H1 (cell line): ENCODE measurements around the gene IRF3. TPM values are rescaled to one million over a fixed set of nuclear protein-coding genes. Genes with fewer than 3 reads are reported as not detected.

Experiments used
- CTCF ChIA-PET: fragments of 300-600 bp; sonication (Branson Sonifier 250); formaldehyde crosslinking; loops from one replicate; lab custom pipeline; 2021; ENCODE audit not compliant: partially characterized antibody; lab: Charles Lee
- POLR2A ChIA-PET: fragments of 300-600 bp; sonication (Branson Sonifier 250); formaldehyde crosslinking; loops from one replicate; lab custom pipeline; 2021; ENCODE audit warnings: inconsistent platforms; ENCODE audit not compliant: partially characterized antibody; lab: Charles Lee
- DNase-seq, 2 experiments: peaks; one replicate each; pipeline versions ENCODE4 v3.0.0 to v3.0.0-alpha.2; 2010 to 2022; ENCODE audit warnings: low spot score in 2 of 2, low read depth in 1 of 2, mixed read lengths in 1 of 2
- FAIRE-seq: peaks from 2 replicates; lab custom pipeline; 2011; peaks lifted over from hg19 to GRCh38; lab: Jason Lieb, UNC
- H2AFZ ChIP-seq: 2 replicates; pipeline ENCODE4 v1.8.1; 2012; ENCODE audit warnings: low read length, inconsistent platforms
- H2AK5ac ChIP-seq: 2 replicates; pipeline ENCODE4 v1.6.1; 2013; ENCODE audit warnings: low read depth, low read length
- H2BK120ac ChIP-seq: replicated peaks from 2 replicates; pipeline ENCODE3; 2013; ENCODE audit warnings: low read depth, low read length, inconsistent platforms
- H2BK12ac ChIP-seq: 2 replicates; pipeline ENCODE4 v1.6.1; 2013; ENCODE audit warnings: low read depth, low read length
- H2BK15ac ChIP-seq: 2 replicates; pipeline ENCODE4 v1.6.1; 2013; ENCODE audit warnings: low read length
- H2BK20ac ChIP-seq: 2 replicates; pipeline ENCODE4 v1.6.1; 2013; ENCODE audit warnings: low read length
- H2BK5ac ChIP-seq: 2 replicates; pipeline ENCODE4 v1.6.1; 2013; ENCODE audit warnings: low read depth, low read length
- H3K14ac ChIP-seq: 2 replicates; pipeline ENCODE4 v1.6.1; 2013; ENCODE audit warnings: inconsistent platforms; ENCODE audit not compliant: insufficient read length
- H3K18ac ChIP-seq: 2 replicates; pipeline ENCODE4 v1.6.1; 2013; ENCODE audit warnings: low read length; ENCODE audit errors: extremely low read depth
- H3K23ac ChIP-seq: 2 replicates; pipeline ENCODE4 v1.6.1; 2013; ENCODE audit warnings: inconsistent platforms; ENCODE audit not compliant: insufficient read length
- H3K23me2 ChIP-seq: 2 replicates; pipeline ENCODE4 v1.6.1; 2013; ENCODE audit warnings: low read depth, low read length
- H3K27ac ChIP-seq: 2 replicates; pipeline ENCODE4 v1.6.1; 2011; ENCODE audit warnings: low read depth, low read length, inconsistent platforms
- H3K27me3 ChIP-seq, 4 experiments: replicated peaks in 1 of 4; 1 replicate in 1 of 4; 2 replicates in 3 of 4; pipeline versions ENCODE4 v1.6.1 to v1.8.1; 2011 to 2013; ENCODE audit warnings: low read length in 3 of 4, mild to moderate bottlenecking in 3 of 4, inconsistent platforms in 2 of 4, mixed read lengths in 2 of 4, moderate library complexity in 1 of 4; ENCODE audit not compliant: control insufficient read depth in 3 of 4, insufficient read depth in 3 of 4; ENCODE audit errors: extremely low read depth in 1 of 4
- H3K36me3 ChIP-seq, 4 experiments: 2 replicates each; pipeline versions ENCODE4 v1.6.1 to v1.8.1; 2011 to 2013; ENCODE audit warnings: mild to moderate bottlenecking in 4 of 4, low read length in 3 of 4, moderate library complexity in 2 of 4, control low read depth in 1 of 4, inconsistent platforms in 1 of 4; ENCODE audit not compliant: insufficient read depth in 4 of 4, control insufficient read depth in 2 of 4
- H3K4ac ChIP-seq: replicated peaks from 2 replicates; pipeline ENCODE3; 2013; ENCODE audit warnings: low read length, low read depth, mixed read lengths, inconsistent platforms; ENCODE audit not compliant: insufficient read length
- H3K4me1 ChIP-seq, 4 experiments: replicated peaks in 1 of 4; 1 replicate in 1 of 4; 2 replicates in 3 of 4; pipeline versions ENCODE4 v1.6.1 to v1.8.1; 2011 to 2013; ENCODE audit warnings: low read length in 3 of 4, inconsistent platforms in 2 of 4, mixed read lengths in 1 of 4; ENCODE audit not compliant: insufficient read depth in 4 of 4, control insufficient read depth in 3 of 4
- H3K4me2 ChIP-seq, 2 experiments: 2 replicates each; pipeline versions ENCODE4 v1.6.1 to v1.8.1; 2011 to 2013; ENCODE audit warnings: low read depth in 2 of 2, low read length in 2 of 2, control low read depth in 1 of 2, inconsistent platforms in 1 of 2, mild to moderate bottlenecking in 1 of 2; ENCODE audit not compliant: insufficient read depth in 1 of 2
- H3K4me3 ChIP-seq, 4 experiments: fragments of 200-600, 300-600 bp in 1 of 4; sonication (generic), shearing (Covaris generic), sonication (Bioruptor Twin) in 1 of 4; 2 replicates each; pipeline versions ENCODE4 v1.5.1 to v1.8.1; 2011 to 2016; ENCODE audit warnings: low read length in 4 of 4, low read depth in 3 of 4, control low read depth in 2 of 4, inconsistent platforms in 2 of 4, mild to moderate bottlenecking in 2 of 4, mixed read lengths in 1 of 4, moderate library complexity in 1 of 4; ENCODE audit not compliant: insufficient read depth in 2 of 4; ENCODE audit errors: extremely low read depth in 1 of 4
- H3K56ac ChIP-seq: replicated peaks from 2 replicates; pipeline ENCODE3; 2013; ENCODE audit warnings: low read depth, mild to moderate bottlenecking, mixed read lengths, low read length, inconsistent platforms; ENCODE audit not compliant: insufficient read length
- H3K79me1 ChIP-seq: 2 replicates; pipeline ENCODE4 v1.6.1; 2013; ENCODE audit warnings: low read depth, low read length, control low read depth
- H3K79me2 ChIP-seq, 2 experiments: 2 replicates each; pipeline versions ENCODE4 v1.6.1 to v1.8.1; 2012 to 2013; ENCODE audit warnings: low read length in 2 of 2, mild to moderate bottlenecking in 2 of 2, inconsistent platforms in 1 of 2; ENCODE audit not compliant: insufficient read depth in 2 of 2, control insufficient read depth in 1 of 2
- H3K9ac ChIP-seq, 4 experiments: replicated peaks in 1 of 4; 1 replicate in 1 of 4; 2 replicates in 3 of 4; pipeline versions ENCODE4 v1.6.1 to v1.8.1; 2011 to 2013; ENCODE audit warnings: low read depth in 3 of 4, low read length in 3 of 4, control low read depth in 2 of 4, mild to moderate bottlenecking in 2 of 4, moderate library complexity in 2 of 4, inconsistent platforms in 1 of 4; ENCODE audit errors: extremely low read depth in 1 of 4
- H3K9me3 ChIP-seq, 2 experiments: 2 replicates each; pipeline versions ENCODE4 v1.6.1 to v1.8.1; 2012 to 2013; ENCODE audit warnings: mild to moderate bottlenecking in 2 of 2, moderate library complexity in 2 of 2, control low read depth in 1 of 2, inconsistent platforms in 1 of 2, low read depth in 1 of 2, low read length in 1 of 2, mixed read lengths in 1 of 2; ENCODE audit not compliant: insufficient read depth in 2 of 2
- H4K20me1 ChIP-seq, 2 experiments: replicated peaks in 1 of 2; 2 replicates each; pipeline versions ENCODE3 to v1.8.1; 2011 to 2013; ENCODE audit warnings: inconsistent platforms in 2 of 2, low read length in 2 of 2, mild to moderate bottlenecking in 1 of 2; ENCODE audit not compliant: insufficient read depth in 2 of 2, control insufficient read depth in 1 of 2
- H4K5ac ChIP-seq: 2 replicates; pipeline ENCODE4 v1.6.1; 2013; ENCODE audit warnings: low read length, low read depth, mixed read lengths, inconsistent platforms; ENCODE audit not compliant: insufficient read length
- H4K8ac ChIP-seq: 2 replicates; pipeline ENCODE4 v1.8.0; 2013; ENCODE audit warnings: mild to moderate bottlenecking, moderate library complexity, low read length, inconsistent platforms; ENCODE audit not compliant: insufficient read depth; ENCODE audit errors: extremely low read depth
- H4K91ac ChIP-seq: replicated peaks from 2 replicates; pipeline ENCODE3; 2013; ENCODE audit warnings: low read length, mixed read lengths, inconsistent platforms; ENCODE audit not compliant: insufficient read length
- HDAC6 ChIP-seq: IDR thresholded peaks from one replicate; pipeline ENCODE4 v1.7.1; 2012; ENCODE audit warnings: low read depth, mild to moderate bottlenecking, inconsistent platforms, low read length, moderate library complexity
- KDM5A ChIP-seq: fragments of 200-600 bp; IDR thresholded peaks from 2 replicates; pipeline ENCODE4 v1.7.1; 2012; ENCODE audit warnings: mild to moderate bottlenecking, low read length, inconsistent platforms, mixed read lengths
- NRF1 ChIP-seq: IDR thresholded peaks from 2 replicates; pipeline ENCODE4 v1.6.1; 2011; ENCODE audit warnings: mild to moderate bottlenecking, low read depth, low read length, improper control_type of control experiment
- POLR2A ChIP-seq, 2 experiments: IDR thresholded peaks; 1 replicate in 1 of 2; 2 replicates in 1 of 2; pipeline ENCODE4 v1.6.1; 2011; ENCODE audit warnings: low read depth in 2 of 2, low read length in 2 of 2, mild to moderate bottlenecking in 2 of 2; ENCODE audit errors: control extremely low read depth in 1 of 2
- RAD21 ChIP-seq, 2 experiments: IDR thresholded peaks in 1 of 2; conservative IDR thresholded peaks in 1 of 2; 2 replicates each; pipeline ENCODE4 v1.6.1; 2011; ENCODE audit warnings: low read depth in 2 of 2, low read length in 2 of 2, improper control_type of control experiment in 1 of 2, inconsistent platforms in 1 of 2, mild to moderate bottlenecking in 1 of 2, moderate library complexity in 1 of 2
- WGBS, 2 experiments: shearing (Covaris generic) in 1 of 2; methylation state at CpG; one replicate each; pipeline versions ENCODE4 v1.1.6 to v1.1.7; 2013 to 2015; ENCODE audit warnings: low lambda C conversion rate in 2 of 2, mixed read lengths in 2 of 2, inconsistent platforms in 1 of 2, low coverage in 1 of 2, missing lambda C conversion rate in 1 of 2; ENCODE audit not compliant: insufficient replicate concordance in 2 of 2, insufficient coverage in 1 of 2, insufficient read length in 1 of 2; ENCODE audit errors: extremely low coverage in 1 of 2, missing lambda C conversion rate in 1 of 2; 5-methylcytosine and 5-hydroxymethylcytosine counted together
- polyA plus RNA-seq, 7 experiments: library from polyadenylated mRNA; depleted of rRNA in 3 of 7; stranded (reverse) in 5 of 7; unstranded in 2 of 7; fragments of >200 nt in 5 of 7; fragments of 200-250 nt in 2 of 7; gene quantifications; 1 replicate in 5 of 7; 2 replicates in 1 of 7; 4 replicates in 1 of 7; pipeline versions ENCODE4 v1.2.1 to v1.2.3, GENCODE V29; 2011 to 2013; ENCODE audit warnings: missing spikeins in 2 of 7, mixed read lengths in 2 of 7
- total RNA-seq: library from RNA; stranded (reverse); fragmentation: NEBNext Ultra II Directional; extraction: Animal tissue kit (Norgen Biotek cat#: 25700); gene quantifications from 2 replicates; pipeline ENCODE4 v1.2.1, GENCODE V29; 2021
- TF ChIP-seq, protein P1 (sequence below): IDR thresholded peaks from 2 replicates; pipeline ENCODE4 v1.6.1; 2011; ENCODE audit warnings: low read depth, mild to moderate bottlenecking, low read length; ENCODE audit not compliant: insufficient read depth
- TF ChIP-seq, protein P2 (sequence below): IDR thresholded peaks from 2 replicates; pipeline ENCODE4 v1.6.1; 2012; ENCODE audit warnings: inconsistent platforms
- TF ChIP-seq, protein P3 (sequence below): IDR thresholded peaks from 2 replicates; pipeline ENCODE4 v1.6.1; 2012; ENCODE audit warnings: inconsistent platforms

The IRF3 gene
- total and polyA plus RNA-seq, 2 of the 8 experiments (the other 6 are each of a cell fraction or from before 2014, with no cell fraction given), result 103 to 114 TPM

DNA sequence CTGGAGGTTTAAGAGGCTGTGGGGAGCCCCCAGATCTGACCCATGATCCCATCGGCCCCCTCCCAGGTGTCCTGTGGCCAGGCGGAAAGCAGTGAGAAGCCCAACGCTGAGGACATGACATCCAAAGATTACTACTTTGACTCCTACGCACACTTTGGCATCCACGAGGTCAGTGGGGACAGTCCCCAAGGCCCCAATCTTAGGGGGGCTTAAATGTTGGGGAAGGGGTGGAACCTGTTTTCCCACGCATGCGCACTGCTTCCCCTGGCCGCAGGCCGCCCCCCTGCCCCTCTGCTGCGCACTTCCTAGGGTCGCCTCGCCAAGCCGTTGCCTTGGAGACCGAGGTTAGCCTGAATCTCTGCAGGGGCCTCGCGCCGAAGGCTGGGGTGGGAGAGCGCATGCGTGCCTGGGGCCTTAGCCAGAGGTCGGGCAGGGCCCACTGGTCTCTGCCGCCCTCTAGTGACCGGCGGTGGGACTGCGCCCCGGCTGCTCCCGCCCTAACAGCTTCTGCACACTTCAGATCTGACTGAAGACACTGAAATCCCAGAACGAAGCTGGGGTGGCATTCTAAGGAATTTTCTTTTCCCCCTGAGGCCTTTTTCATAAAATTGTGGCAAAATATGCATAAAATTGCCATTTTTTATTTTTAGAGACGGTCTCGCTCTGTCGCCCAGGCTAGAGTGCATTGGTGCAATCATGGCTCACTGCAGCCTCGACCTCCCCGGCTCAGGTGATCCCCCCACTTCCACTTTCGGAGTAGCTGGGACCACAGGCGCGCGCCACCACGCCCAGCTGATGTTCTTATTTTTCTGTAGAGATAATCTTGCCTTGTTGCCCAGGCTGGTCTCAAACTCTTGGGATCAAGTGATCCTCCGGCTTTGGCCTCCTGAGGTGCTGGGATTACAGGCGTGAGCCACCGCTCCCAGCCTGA is 15.0 kb upstream of the IRF3 start:
- Histone ChIP-seq H3K23ac (no peak overlapping the region), H4K5ac (peak overlapping the region; percentile 18), H3K9me3 (no peaks in the 10 kb centered on the region), H3K27me3 (no peaks in the 10 kb centered on the region), H3K36me3 (peaks cover 23 to 38% (median 34%) of the 10 kb centered on the region in 4 experiments), H3K27ac (peak overlapping the region; percentile 48; the same call in 1 of the 2 replicates), H4K91ac (no peak overlapping the region), H3K14ac (no peak overlapping the region), H3K56ac (no peak overlapping the region), H3K79me1 (peaks cover 9% of the 10 kb centered on the region), H3K4me1 (peaks cover 2 to 17% (median 12%) of the 10 kb centered on the region in 4 experiments), H2BK5ac (0 out of 2 replicates have a peak overlapping the region, but pooled peaks have one; percentile 35), H2BK20ac (no peak overlapping the region), H3K23me2 (peaks cover 4% of the 10 kb centered on the region), H3K4ac (no peak overlapping the region), H2BK12ac (no peak overlapping the region), H3K4me3 (peak overlapping the region in 1 of 4 experiments; percentile 45; a peak in 4 of 8 replicates), H4K8ac (no peak overlapping the region), H2BK15ac (peak overlapping the region; percentile 92; the same call in 1 of the 2 replicates), H3K79me2 (peaks cover 17 to 55% of the 10 kb centered on the region in 2 experiments), H2BK120ac (no peak overlapping the region), H2AFZ (no peak overlapping the region), H2AK5ac (no peak overlapping the region), H3K9ac (no peak overlapping the region), H3K4me2 (peak overlapping the region; percentile 58 to 60), H4K20me1 (peaks cover 36 to 46% of the 10 kb centered on the region in 2 experiments), H3K18ac (no peak overlapping the region; the same call in 1 of the 2 replicates)
- ChIA-PET CTCF (interaction anchor here (0.6 to 3.2 kb wide), 18 partner anchors 9 to 174 kb away, joined by 3 to 23 read pairs (median 4); partner anchors contain the start of genes ADM5 and CPT1C), POLR2A (interaction anchor here (1.0 to 14.5 kb wide), 14 partner anchors 8 to 195 kb away, joined by 3 to 275 read pairs (median 4); partner anchors contain the start of genes ADM5, BCL2L12, CPT1C and IRF3)
- DNase-seq (peak; percentile 95 to 100), FAIRE-seq (no peak)
- 38% methylated on average over 39 of the region's 40 CpGs; no CpG with 5 or more reads in 1 of the 2 experiments for WGBS, 2 experiments
- TF ChIP-seq POLR2A (IDR thresholded peaks at IDR 0.05; ENCODE audit: control extremely low read depth in 1 of 2, low read depth in 2 of 2, low read length in 2 of 2), result peak in 1 of 2 experiments; percentile 52; a peak in 1 of 3 replicates
- TF ChIP-seq, protein P1, sequence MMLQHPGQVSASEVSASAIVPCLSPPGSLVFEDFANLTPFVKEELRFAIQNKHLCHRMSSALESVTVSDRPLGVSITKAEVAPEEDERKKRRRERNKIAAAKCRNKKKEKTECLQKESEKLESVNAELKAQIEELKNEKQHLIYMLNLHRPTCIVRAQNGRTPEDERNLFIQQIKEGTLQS, result 0 out of 2 replicates have a peak, but pooled peaks have one; percentile 8
- TF ChIP-seq NRF1, result peak; percentile 82
- peak; percentile 69 to 77 for TF ChIP-seq RAD21 (IDR thresholded peaks at IDR 0.05 in 1 of 2, conservative IDR thresholded peaks at IDR 0.05 in 1 of 2; ENCODE audit: low read depth in 2 of 2, low read length in 2 of 2)
- TF ChIP-seq, protein P2, sequence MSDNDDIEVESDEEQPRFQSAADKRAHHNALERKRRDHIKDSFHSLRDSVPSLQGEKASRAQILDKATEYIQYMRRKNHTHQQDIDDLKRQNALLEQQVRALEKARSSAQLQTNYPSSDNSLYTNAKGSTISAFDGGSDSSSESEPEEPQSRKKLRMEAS, result peak; percentile 68; the same call in 1 of the 2 replicates
- TF ChIP-seq, protein P3, sequence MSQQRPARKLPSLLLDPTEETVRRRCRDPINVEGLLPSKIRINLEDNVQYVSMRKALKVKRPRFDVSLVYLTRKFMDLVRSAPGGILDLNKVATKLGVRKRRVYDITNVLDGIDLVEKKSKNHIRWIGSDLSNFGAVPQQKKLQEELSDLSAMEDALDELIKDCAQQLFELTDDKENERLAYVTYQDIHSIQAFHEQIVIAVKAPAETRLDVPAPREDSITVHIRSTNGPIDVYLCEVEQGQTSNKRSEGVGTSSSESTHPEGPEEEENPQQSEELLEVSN, result peak; percentile 37; the same call in 1 of the 2 replicates
- TF ChIP-seq KDM5A, result no peak
- no peak for TF ChIP-seq HDAC6
